ENCODE measurements around the gene MBOAT1.

GRCh38 chr6:20180935-20181334 lies 31.3 kb downstream of the MBOAT1 start:
- TF ChIP-seq POLR2A (IDR thresholded peaks at IDR 0.05; ENCODE audit: low read depth, low read length) (no peak), POLR2AphosphoS5 (IDR thresholded peaks at IDR 0.05; ENCODE audit: low read depth, low read length) (no peak)
